ENCODE data around the gene SH3RF3.
A peak's percentile ranks its signal among the peaks of the same experiment; 100 is the strongest.

Gene SH3RF3

GRCh38 chr2:109246176-109246575 is 117.2 kb downstream of the SH3RF3 start:
- DNase-seq = no peak

GRCh38 chr2:109246616-109247015 is 117.6 kb downstream of the SH3RF3 start:
- no peak for DNase-seq

- DNase-seq = no peak
Measured at GRCh38 chr2:109247340-109247739, 118.3 kb downstream of the SH3RF3 start.

- DNase-seq = no peak
Measured at GRCh38 chr2:109247812-109248211, 118.8 kb downstream of the SH3RF3 start.

- no peak for DNase-seq
Measured at GRCh38 chr2:109248590-109248989, 119.6 kb downstream of the SH3RF3 start.

- DNase-seq = no peak
Measured at GRCh38 chr2:109253217-109253616, 124.2 kb downstream of the SH3RF3 start.

- no peak for DNase-seq
Measured at GRCh38 chr2:109254174-109254904, 125.3 kb downstream of the SH3RF3 start.

- DNase-seq = no peak
Measured at GRCh38 chr2:109255654-109256053, 126.6 kb downstream of the SH3RF3 start.

- no peak for DNase-seq
Measured at GRCh38 chr2:109256111-109256510, 127.1 kb downstream of the SH3RF3 start.

GRCh38 chr2:109256921-109257320 is 127.9 kb downstream of the SH3RF3 start:
- no peak for DNase-seq

- no peak for DNase-seq
Measured at GRCh38 chr2:109257653-109258052, 128.6 kb downstream of the SH3RF3 start.

GRCh38 chr2:109258376-109258775 is 129.4 kb downstream of the SH3RF3 start:
- no peak for DNase-seq

- DNase-seq = no peak
Measured at GRCh38 chr2:109258905-109259540, 130.0 kb downstream of the SH3RF3 start.

- DNase-seq = no peak
Measured at GRCh38 chr2:109259671-109260070, 130.7 kb downstream of the SH3RF3 start.

- no peak for DNase-seq
Measured at GRCh38 chr2:109260116-109260855, 131.3 kb downstream of the SH3RF3 start.

GRCh38 chr2:109260886-109261700 is 132.1 kb downstream of the SH3RF3 start:
- peak; percentile 94 for DNase-seq

GRCh38 chr2:109261906-109262631 is 133.1 kb downstream of the SH3RF3 start:
- DNase-seq = no peak

GRCh38 chr2:109264595-109265328 is 135.8 kb downstream of the SH3RF3 start:
- no peak for DNase-seq

GRCh38 chr2:109265369-109265768 is 136.4 kb downstream of the SH3RF3 start:
- DNase-seq = no peak

- no peak for DNase-seq
Measured at GRCh38 chr2:109265953-109266352, 136.9 kb downstream of the SH3RF3 start.

GRCh38 chr2:109266496-109266895 is 137.5 kb downstream of the SH3RF3 start:
- DNase-seq = no peak

All from NCI-H748 treated with DMSO at 0.1 percent for 48 hours (cell line).